Measurements from ENCODE around the gene MYO3B.

Gene MYO3B

GRCh38 chr2:170306293-170306873 is 128.4 kb downstream of the MYO3B start:
- DNase-seq (ENCODE audit: low read depth in 2 of 2) = no peak

- DNase-seq (ENCODE audit: low read depth in 2 of 2) = no peak
Measured at GRCh38 chr2:170307052-170307451, 129.1 kb downstream of the MYO3B start.

- no peak for DNase-seq (ENCODE audit: low read depth in 2 of 2)
Measured at GRCh38 chr2:170307555-170308351, 129.8 kb downstream of the MYO3B start.

- DNase-seq (ENCODE audit: low read depth in 2 of 2) = no peak
Measured at GRCh38 chr2:170310876-170311502, 133.0 kb downstream of the MYO3B start.

- DNase-seq (ENCODE audit: low read depth in 2 of 2) = peak in 1 of 2 experiments; percentile 3
Measured at GRCh38 chr2:170313347-170313991, 135.5 kb downstream of the MYO3B start.

- DNase-seq (ENCODE audit: low read depth in 2 of 2) = no peak
Measured at GRCh38 chr2:170313992-170314348, 136.0 kb downstream of the MYO3B start.

- DNase-seq (ENCODE audit: low read depth in 2 of 2) = no peak
Measured at GRCh38 chr2:170314744-170315447, 136.9 kb downstream of the MYO3B start.

- no peak for DNase-seq (ENCODE audit: low read depth in 2 of 2)
Measured at GRCh38 chr2:170320948-170321347, 143.0 kb downstream of the MYO3B start.

- DNase-seq (ENCODE audit: low read depth in 2 of 2) = no peak
Measured at GRCh38 chr2:170321526-170321925, 143.6 kb downstream of the MYO3B start.

- no peak for DNase-seq (ENCODE audit: low read depth in 2 of 2)
Measured at GRCh38 chr2:170322140-170322766, 144.3 kb downstream of the MYO3B start.

- no peak for DNase-seq (ENCODE audit: low read depth in 2 of 2)
Measured at GRCh38 chr2:170323743-170324142, 145.8 kb downstream of the MYO3B start.

- peak in 1 of 2 experiments; percentile 4 for DNase-seq (ENCODE audit: low read depth in 2 of 2)
Measured at GRCh38 chr2:170324640-170325046, 146.7 kb downstream of the MYO3B start.

- DNase-seq (ENCODE audit: low read depth in 2 of 2) = no peak
Measured at GRCh38 chr2:170330881-170331280, 152.9 kb downstream of the MYO3B start.

- no peak for DNase-seq (ENCODE audit: low read depth in 2 of 2)
Measured at GRCh38 chr2:170332676-170333402, 154.9 kb downstream of the MYO3B start.

GRCh38 chr2:170335351-170335750 is 157.4 kb downstream of the MYO3B start:
- DNase-seq (ENCODE audit: low read depth in 2 of 2) = no peak

GRCh38 chr2:170336408-170336807 is 158.5 kb downstream of the MYO3B start:
- DNase-seq (ENCODE audit: low read depth in 2 of 2) = no peak

- no peak for DNase-seq (ENCODE audit: low read depth in 2 of 2)
Measured at GRCh38 chr2:170336916-170337315, 159.0 kb downstream of the MYO3B start.

GRCh38 chr2:170339322-170339721 is 161.4 kb downstream of the MYO3B start:
- DNase-seq (ENCODE audit: low read depth in 2 of 2) = no peak

GRCh38 chr2:170339750-170340692 is 162.1 kb downstream of the MYO3B start:
- no peak for DNase-seq (ENCODE audit: low read depth in 2 of 2)

GRCh38 chr2:170340693-170341068 is 162.7 kb downstream of the MYO3B start:
- no peak for DNase-seq (ENCODE audit: low read depth in 2 of 2)

Data from fibroblast of skin of left biceps (primary cell).